ENCODE measurements around the gene CACNB4.

The CACNB4 gene

DNA sequence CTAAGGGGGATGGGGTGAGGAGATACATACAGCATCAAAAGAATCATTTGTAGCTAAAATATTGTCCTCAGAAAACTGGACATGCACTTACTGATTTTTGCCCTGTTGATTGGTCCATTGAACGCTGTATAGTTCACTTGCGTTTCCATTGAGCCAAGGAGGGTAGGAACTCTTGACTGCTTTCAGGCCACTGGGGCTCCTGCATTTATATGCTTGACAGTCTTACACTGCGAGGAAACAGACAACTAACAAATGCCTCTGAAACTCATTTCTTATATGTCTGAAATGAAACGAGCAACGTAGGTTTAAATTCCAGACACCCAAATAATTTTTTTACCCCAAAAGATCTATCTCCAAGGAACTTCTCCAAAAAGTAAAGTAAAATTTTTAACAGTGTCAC, 312.8 kb downstream of the CACNB4 start:
- DNase-seq (ENCODE audit: low read depth): no peak

DNA sequence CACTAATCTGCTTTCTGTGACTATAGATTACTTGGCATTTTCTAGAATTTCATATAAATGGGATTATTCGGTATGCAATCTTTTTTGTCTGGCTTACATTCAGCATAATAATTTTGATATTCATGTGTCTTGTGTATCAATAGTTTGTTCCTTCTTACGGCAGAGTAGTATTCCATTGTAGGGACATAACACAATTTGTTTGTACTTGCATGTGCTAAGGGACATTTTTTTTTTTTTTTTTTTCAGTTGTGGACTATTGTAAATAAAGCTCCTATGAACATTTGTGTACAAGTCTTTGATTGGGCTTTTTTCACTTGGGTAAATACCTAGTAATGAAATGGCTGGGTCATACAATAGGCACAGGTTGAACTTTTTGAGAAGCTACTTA, 315.7 kb downstream of the CACNB4 start:
- no peak for DNase-seq (ENCODE audit: low read depth)

All from fibroblast of the conjunctiva (primary cell).